Measurements from ENCODE around the gene KRT32.
"Not testable (repeated sequence)": the region's sequence is repeated elsewhere in the genome, so short reads cannot be mapped to it uniquely, and the experiment has no call there.

DNA sequence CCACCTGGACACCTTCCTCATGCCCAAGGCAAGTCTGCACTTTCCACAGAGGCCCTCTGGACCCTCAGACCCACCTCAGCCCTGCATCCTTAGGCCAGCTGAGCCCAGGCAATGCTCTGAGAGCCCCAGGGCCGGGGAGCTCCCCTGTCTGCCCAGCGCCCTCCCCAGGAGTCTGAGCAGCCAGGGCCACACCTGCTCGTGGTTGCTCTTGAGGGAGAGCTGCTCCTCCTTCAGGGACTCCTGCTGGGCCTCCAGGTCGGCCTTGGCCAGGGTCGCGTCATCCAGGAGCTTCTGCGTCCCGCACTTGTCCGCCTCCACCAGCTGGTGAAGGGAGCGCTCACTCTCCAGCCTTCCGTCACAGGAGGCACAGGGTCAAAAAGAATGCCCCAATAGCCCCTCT lies 44.6 kb downstream of the KRT32 start:
- TF ChIP-seq, protein P1, sequence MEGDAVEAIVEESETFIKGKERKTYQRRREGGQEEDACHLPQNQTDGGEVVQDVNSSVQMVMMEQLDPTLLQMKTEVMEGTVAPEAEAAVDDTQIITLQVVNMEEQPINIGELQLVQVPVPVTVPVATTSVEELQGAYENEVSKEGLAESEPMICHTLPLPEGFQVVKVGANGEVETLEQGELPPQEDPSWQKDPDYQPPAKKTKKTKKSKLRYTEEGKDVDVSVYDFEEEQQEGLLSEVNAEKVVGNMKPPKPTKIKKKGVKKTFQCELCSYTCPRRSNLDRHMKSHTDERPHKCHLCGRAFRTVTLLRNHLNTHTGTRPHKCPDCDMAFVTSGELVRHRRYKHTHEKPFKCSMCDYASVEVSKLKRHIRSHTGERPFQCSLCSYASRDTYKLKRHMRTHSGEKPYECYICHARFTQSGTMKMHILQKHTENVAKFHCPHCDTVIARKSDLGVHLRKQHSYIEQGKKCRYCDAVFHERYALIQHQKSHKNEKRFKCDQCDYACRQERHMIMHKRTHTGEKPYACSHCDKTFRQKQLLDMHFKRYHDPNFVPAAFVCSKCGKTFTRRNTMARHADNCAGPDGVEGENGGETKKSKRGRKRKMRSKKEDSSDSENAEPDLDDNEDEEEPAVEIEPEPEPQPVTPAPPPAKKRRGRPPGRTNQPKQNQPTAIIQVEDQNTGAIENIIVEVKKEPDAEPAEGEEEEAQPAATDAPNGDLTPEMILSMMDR (IDR thresholded peaks at IDR 0.05) = not testable (repeated sequence)
- not testable (repeated sequence) for TF ChIP-seq EP300, POLR2A, POLR2AphosphoS5 (IDR thresholded peaks at IDR 0.05)
